H1 (cell line): ENCODE data around the gene TBPL2. TPM values are rescaled to one million over a fixed set of nuclear protein-coding genes. Genes with fewer than 3 reads are reported as not detected.

Experiments
- CTCF ChIA-PET: fragments of 300-600 bp; sonication (Branson Sonifier 250); formaldehyde crosslinking; loops from one replicate; lab custom pipeline; 2021; ENCODE audit not compliant: partially characterized antibody; lab: Charles Lee
- POLR2A ChIA-PET: fragments of 300-600 bp; sonication (Branson Sonifier 250); formaldehyde crosslinking; loops from one replicate; lab custom pipeline; 2021; ENCODE audit warnings: inconsistent platforms; ENCODE audit not compliant: partially characterized antibody; lab: Charles Lee
- DNase-seq, 2 experiments: peaks; one replicate each; pipeline versions ENCODE4 v3.0.0 to v3.0.0-alpha.2; 2010 to 2022; ENCODE audit warnings: low spot score in 2 of 2, low read depth in 1 of 2, mixed read lengths in 1 of 2
- FAIRE-seq: peaks from 2 replicates; lab custom pipeline; 2011; peaks lifted over from hg19 to GRCh38; lab: Jason Lieb, UNC
- H2AFZ ChIP-seq: 2 replicates; pipeline ENCODE4 v1.8.1; 2012; ENCODE audit warnings: low read length, inconsistent platforms
- H2AK5ac ChIP-seq: 2 replicates; pipeline ENCODE4 v1.6.1; 2013; ENCODE audit warnings: low read depth, low read length
- H2BK120ac ChIP-seq: replicated peaks from 2 replicates; pipeline ENCODE3; 2013; ENCODE audit warnings: low read depth, low read length, inconsistent platforms
- H2BK12ac ChIP-seq: 2 replicates; pipeline ENCODE4 v1.6.1; 2013; ENCODE audit warnings: low read depth, low read length
- H2BK15ac ChIP-seq: 2 replicates; pipeline ENCODE4 v1.6.1; 2013; ENCODE audit warnings: low read length
- H2BK20ac ChIP-seq: 2 replicates; pipeline ENCODE4 v1.6.1; 2013; ENCODE audit warnings: low read length
- H2BK5ac ChIP-seq: 2 replicates; pipeline ENCODE4 v1.6.1; 2013; ENCODE audit warnings: low read depth, low read length
- H3K14ac ChIP-seq: 2 replicates; pipeline ENCODE4 v1.6.1; 2013; ENCODE audit warnings: inconsistent platforms; ENCODE audit not compliant: insufficient read length
- H3K18ac ChIP-seq: 2 replicates; pipeline ENCODE4 v1.6.1; 2013; ENCODE audit warnings: low read length; ENCODE audit errors: extremely low read depth
- H3K23ac ChIP-seq: 2 replicates; pipeline ENCODE4 v1.6.1; 2013; ENCODE audit warnings: inconsistent platforms; ENCODE audit not compliant: insufficient read length
- H3K23me2 ChIP-seq: 2 replicates; pipeline ENCODE4 v1.6.1; 2013; ENCODE audit warnings: low read depth, low read length
- H3K27ac ChIP-seq: 2 replicates; pipeline ENCODE4 v1.6.1; 2011; ENCODE audit warnings: low read depth, low read length, inconsistent platforms
- H3K27me3 ChIP-seq, 4 experiments: replicated peaks in 1 of 4; 1 replicate in 1 of 4; 2 replicates in 3 of 4; pipeline versions ENCODE4 v1.6.1 to v1.8.1; 2011 to 2013; ENCODE audit warnings: low read length in 3 of 4, mild to moderate bottlenecking in 3 of 4, inconsistent platforms in 2 of 4, mixed read lengths in 2 of 4, moderate library complexity in 1 of 4; ENCODE audit not compliant: control insufficient read depth in 3 of 4, insufficient read depth in 3 of 4; ENCODE audit errors: extremely low read depth in 1 of 4
- H3K36me3 ChIP-seq, 4 experiments: 2 replicates each; pipeline versions ENCODE4 v1.6.1 to v1.8.1; 2011 to 2013; ENCODE audit warnings: mild to moderate bottlenecking in 4 of 4, low read length in 3 of 4, moderate library complexity in 2 of 4, control low read depth in 1 of 4, inconsistent platforms in 1 of 4; ENCODE audit not compliant: insufficient read depth in 4 of 4, control insufficient read depth in 2 of 4
- H3K4ac ChIP-seq: replicated peaks from 2 replicates; pipeline ENCODE3; 2013; ENCODE audit warnings: low read length, low read depth, mixed read lengths, inconsistent platforms; ENCODE audit not compliant: insufficient read length
- H3K4me1 ChIP-seq, 4 experiments: replicated peaks in 1 of 4; 1 replicate in 1 of 4; 2 replicates in 3 of 4; pipeline versions ENCODE4 v1.6.1 to v1.8.1; 2011 to 2013; ENCODE audit warnings: low read length in 3 of 4, inconsistent platforms in 2 of 4, mixed read lengths in 1 of 4; ENCODE audit not compliant: insufficient read depth in 4 of 4, control insufficient read depth in 3 of 4
- H3K4me2 ChIP-seq, 2 experiments: 2 replicates each; pipeline versions ENCODE4 v1.6.1 to v1.8.1; 2011 to 2013; ENCODE audit warnings: low read depth in 2 of 2, low read length in 2 of 2, control low read depth in 1 of 2, inconsistent platforms in 1 of 2, mild to moderate bottlenecking in 1 of 2; ENCODE audit not compliant: insufficient read depth in 1 of 2
- H3K4me3 ChIP-seq, 4 experiments: fragments of 200-600, 300-600 bp in 1 of 4; sonication (generic), shearing (Covaris generic), sonication (Bioruptor Twin) in 1 of 4; 2 replicates each; pipeline versions ENCODE4 v1.5.1 to v1.8.1; 2011 to 2016; ENCODE audit warnings: low read length in 4 of 4, low read depth in 3 of 4, control low read depth in 2 of 4, inconsistent platforms in 2 of 4, mild to moderate bottlenecking in 2 of 4, mixed read lengths in 1 of 4, moderate library complexity in 1 of 4; ENCODE audit not compliant: insufficient read depth in 2 of 4; ENCODE audit errors: extremely low read depth in 1 of 4
- H3K56ac ChIP-seq: replicated peaks from 2 replicates; pipeline ENCODE3; 2013; ENCODE audit warnings: low read depth, mild to moderate bottlenecking, mixed read lengths, low read length, inconsistent platforms; ENCODE audit not compliant: insufficient read length
- H3K79me1 ChIP-seq: 2 replicates; pipeline ENCODE4 v1.6.1; 2013; ENCODE audit warnings: low read depth, low read length, control low read depth
- H3K79me2 ChIP-seq, 2 experiments: 2 replicates each; pipeline versions ENCODE4 v1.6.1 to v1.8.1; 2012 to 2013; ENCODE audit warnings: low read length in 2 of 2, mild to moderate bottlenecking in 2 of 2, inconsistent platforms in 1 of 2; ENCODE audit not compliant: insufficient read depth in 2 of 2, control insufficient read depth in 1 of 2
- H3K9ac ChIP-seq, 4 experiments: replicated peaks in 1 of 4; 1 replicate in 1 of 4; 2 replicates in 3 of 4; pipeline versions ENCODE4 v1.6.1 to v1.8.1; 2011 to 2013; ENCODE audit warnings: low read depth in 3 of 4, low read length in 3 of 4, control low read depth in 2 of 4, mild to moderate bottlenecking in 2 of 4, moderate library complexity in 2 of 4, inconsistent platforms in 1 of 4; ENCODE audit errors: extremely low read depth in 1 of 4
- H3K9me3 ChIP-seq, 2 experiments: 2 replicates each; pipeline versions ENCODE4 v1.6.1 to v1.8.1; 2012 to 2013; ENCODE audit warnings: mild to moderate bottlenecking in 2 of 2, moderate library complexity in 2 of 2, control low read depth in 1 of 2, inconsistent platforms in 1 of 2, low read depth in 1 of 2, low read length in 1 of 2, mixed read lengths in 1 of 2; ENCODE audit not compliant: insufficient read depth in 2 of 2
- H4K20me1 ChIP-seq, 2 experiments: replicated peaks in 1 of 2; 2 replicates each; pipeline versions ENCODE3 to v1.8.1; 2011 to 2013; ENCODE audit warnings: inconsistent platforms in 2 of 2, low read length in 2 of 2, mild to moderate bottlenecking in 1 of 2; ENCODE audit not compliant: insufficient read depth in 2 of 2, control insufficient read depth in 1 of 2
- H4K5ac ChIP-seq: 2 replicates; pipeline ENCODE4 v1.6.1; 2013; ENCODE audit warnings: low read length, low read depth, mixed read lengths, inconsistent platforms; ENCODE audit not compliant: insufficient read length
- H4K8ac ChIP-seq: 2 replicates; pipeline ENCODE4 v1.8.0; 2013; ENCODE audit warnings: mild to moderate bottlenecking, moderate library complexity, low read length, inconsistent platforms; ENCODE audit not compliant: insufficient read depth; ENCODE audit errors: extremely low read depth
- H4K91ac ChIP-seq: replicated peaks from 2 replicates; pipeline ENCODE3; 2013; ENCODE audit warnings: low read length, mixed read lengths, inconsistent platforms; ENCODE audit not compliant: insufficient read length
- NANOG ChIP-seq: IDR thresholded peaks from 2 replicates; pipeline ENCODE4 v1.6.1; 2011; ENCODE audit warnings: low read length, low read depth, mild to moderate bottlenecking, inconsistent platforms; ENCODE audit not compliant: insufficient read depth, poor library complexity, severe bottlenecking
- TEAD4 ChIP-seq: IDR thresholded peaks from 2 replicates; pipeline ENCODE4 v1.6.1; 2012; ENCODE audit warnings: low read depth, low read length, inconsistent platforms, mixed read lengths
- WGBS, 2 experiments: shearing (Covaris generic) in 1 of 2; methylation state at CpG; one replicate each; pipeline versions ENCODE4 v1.1.6 to v1.1.7; 2013 to 2015; ENCODE audit warnings: low lambda C conversion rate in 2 of 2, mixed read lengths in 2 of 2, inconsistent platforms in 1 of 2, low coverage in 1 of 2, missing lambda C conversion rate in 1 of 2; ENCODE audit not compliant: insufficient replicate concordance in 2 of 2, insufficient coverage in 1 of 2, insufficient read length in 1 of 2; ENCODE audit errors: extremely low coverage in 1 of 2, missing lambda C conversion rate in 1 of 2; 5-methylcytosine and 5-hydroxymethylcytosine counted together
- polyA plus RNA-seq, 7 experiments: library from polyadenylated mRNA; depleted of rRNA in 3 of 7; stranded (reverse) in 5 of 7; unstranded in 2 of 7; fragments of >200 nt in 5 of 7; fragments of 200-250 nt in 2 of 7; gene quantifications; 1 replicate in 5 of 7; 2 replicates in 1 of 7; 4 replicates in 1 of 7; pipeline versions ENCODE4 v1.2.1 to v1.2.3, GENCODE V29; 2011 to 2013; ENCODE audit warnings: missing spikeins in 2 of 7, mixed read lengths in 2 of 7
- total RNA-seq: library from RNA; stranded (reverse); fragmentation: NEBNext Ultra II Directional; extraction: Animal tissue kit (Norgen Biotek cat#: 25700); gene quantifications from 2 replicates; pipeline ENCODE4 v1.2.1, GENCODE V29; 2021

The TBPL2 gene
- total and polyA plus RNA-seq, 2 of the 8 experiments (the other 6 are each of a cell fraction or from before 2014, with no cell fraction given), result 0.03 TPM; not detected in 1

- WGBS, 2 experiments, result 85% methylated on average over 4 of the region's 4 CpGs; no CpG with 5 or more reads in 1 of the 2 experiments
- no peak for TF ChIP-seq NANOG
- TF ChIP-seq TEAD4, result no peak
These were observed 11.0 kb upstream of the TBPL2 start for GRCh38 chr14:55451398-55451797.

More at GRCh38 chr14:55451398-55451797, 11.0 kb upstream of the TBPL2 start:
- peak in 1 of 2 experiments; percentile 6 for DNase-seq
- Histone ChIP-seq H2BK120ac (no peak overlapping the region), H4K5ac (no peak overlapping the region), H3K9ac (no peak overlapping the region), H3K79me1 (no peaks in the 10 kb centered on the region), H3K4me3 (no peak overlapping the region), H3K4ac (no peak overlapping the region), H3K23me2 (no peaks in the 10 kb centered on the region), H4K20me1 (no peaks in the 10 kb centered on the region), H3K4me1 (peaks cover 0 to 7% (median 2%) of the 10 kb centered on the region in 4 experiments; a peak in 3 of 7 replicates), H2AFZ (no peak overlapping the region), H2AK5ac (no peak overlapping the region), H3K18ac (no peak overlapping the region), H3K23ac (no peak overlapping the region), H4K91ac (no peak overlapping the region), H2BK20ac (no peak overlapping the region), H2BK12ac (no peak overlapping the region), H4K8ac (no peak overlapping the region), H2BK5ac (no peak overlapping the region), H3K79me2 (no peaks in the 10 kb centered on the region), H3K27ac (no peak overlapping the region), H3K14ac (no peak overlapping the region), H3K36me3 (no peaks in the 10 kb centered on the region), H3K27me3 (no peaks in the 10 kb centered on the region), H3K4me2 (no peak overlapping the region), H2BK15ac (no peak overlapping the region), H3K56ac (no peak overlapping the region), H3K9me3 (no peaks in the 10 kb centered on the region)
- ChIA-PET POLR2A (no interaction called here), CTCF (interaction anchor here (1.3 to 1.6 kb wide), 2 partner anchors 9 to 11 kb away, joined by 3 read pairs; no protein-coding TSS in a partner anchor)
- FAIRE-seq, result no peak
